Heart left ventricle (tissue), 16 donors: ENCODE results near the gene COPS6. TPM values are rescaled to one million over a fixed set of nuclear protein-coding genes. Genes with fewer than 3 reads are reported as not detected.
A peak's percentile ranks its signal among the peaks of the same experiment; 100 is the strongest.

Experiments used
- ATAC-seq, 4 donors: fragments of 200-7000 bp; cut with Tn5 transposase; one replicate each; pipeline ENCODE4 v1.9.1; 2020 to 2022; ENCODE audit warnings: moderate library complexity in 4 of 4, mild to moderate bottlenecking in 3 of 4, moderate number of reproducible peaks in 1 of 4
- DNase-seq, 5 donors: peaks; one replicate each; pipeline ENCODE4 v3.0.0-alpha.2; 2020
- H3K27ac ChIP-seq, 12 donors: fragments of 200-600 bp; sonication (generic) in 4 of 12; one replicate each; pipeline versions ENCODE4 v1.5.0 to v1.8.0; 2016 to 2022; ENCODE audit warnings: mild to moderate bottlenecking in 2 of 12
- H3K27me3 ChIP-seq, 9 donors: fragments of 200-600 bp; sonication (generic) in 2 of 9; one replicate each; pipeline versions ENCODE4 v1.5.1 to v1.8.0; 2016 to 2022; ENCODE audit warnings: mild to moderate bottlenecking in 3 of 9
- H3K36me3 ChIP-seq, 9 donors: fragments of 200-600 bp; sonication (generic) in 2 of 9; one replicate each; pipeline versions ENCODE4 v1.5.0 to v1.8.0; 2018 to 2022; ENCODE audit warnings: mild to moderate bottlenecking in 2 of 9
- H3K4me1 ChIP-seq, 12 donors: fragments of 200-600 bp; sonication (generic) in 4 of 12; one replicate each; pipeline versions ENCODE4 v1.5.0 to v1.8.0; 2016 to 2022; ENCODE audit warnings: mild to moderate bottlenecking in 3 of 12
- H3K4me3 ChIP-seq, 12 donors: fragments of 200-600 bp; sonication (generic) in 4 of 12; one replicate each; pipeline versions ENCODE4 v1.5.0 to v1.8.0; 2017 to 2022; ENCODE audit warnings: mild to moderate bottlenecking in 9 of 12, moderate library complexity in 4 of 12
- H3K9me3 ChIP-seq, 12 donors: fragments of 200-600 bp; sonication (generic) in 4 of 12; one replicate each; pipeline versions ENCODE4 v1.5.0 to v1.8.0; 2016 to 2022; ENCODE audit warnings: mild to moderate bottlenecking in 1 of 12
- CTCF ChIP-seq, 12 donors: fragments of 200-600 bp; sonication (generic) in 4 of 12; IDR thresholded peaks; one replicate each; pipeline versions ENCODE4 v1.5.0 to v1.8.0; 2018 to 2022; ENCODE audit warnings: antibody characterized with exemption in 12 of 12, mild to moderate bottlenecking in 5 of 12
- POLR2A ChIP-seq, 2 donors: fragments of 450-650 bp; IDR thresholded peaks; one replicate each; pipeline ENCODE4 v1.6.1; 2017; ENCODE audit warnings: antibody characterized with exemption in 2 of 2, mild to moderate bottlenecking in 2 of 2, moderate library complexity in 2 of 2
- WGBS, 4 donors: extraction: QIAGEN DNeasy Blood & Tissue Kit in 2 of 4; methylation state at CpG; one replicate each; pipeline versions ENCODE4 v1.1.5 to v1.1.7; 2013 to 2018; 5-methylcytosine and 5-hydroxymethylcytosine counted together
- intact Hi-C, 10 donors: fragments of 100-400 bp; cut with DNase I; formaldehyde crosslinking; loops; one replicate each; pipeline versions ENCODE4 v1.11.1 to v1.14.2; 2022
- polyA plus RNA-seq, 2 donors: library from polyadenylated mRNA; stranded (reverse); fragments of 200-250 nt; gene quantifications; one replicate each; pipeline ENCODE4 v1.2.3, GENCODE V29; 2013
- total RNA-seq, 9 donors: library from RNA; depleted of rRNA in 2 of 9; stranded (reverse); fragments of >200 nt in 2 of 9; fragmentation: NEBNext Ultra II Directional in 3 of 9; extraction: Animal tissue kit (Norgen Biotek cat#: 25700) in 3 of 9; gene quantifications; one replicate each; pipeline versions ENCODE4 v1.1.0 to v1.2.4, GENCODE V29; 2016 to 2023
- donor health status: ischemic (EF 13 %, LVEDD 7.1; RV severe dilation, severe dysfunction).
- donor health status: healthy with polysubstance abuse.
- donor health status: DM: no; HTN: yes; CAD: no.
- donor health status: DM: no; HTN: no; CAD: no.
- donor health status: ischemic (EF 25% LVEDD 6.9; RV normal size, moderate dysfunction).
- donor health status: ischemic (EF 25% LVEDD 5.7; RV mildly dilated, moderate dysfunction).
- donor health status: healthy.
- donor health status: DM: yes; HTN: yes; CAD: no.
- donor health status: ischemic (EF 35%, LVEDD 5.7; RV mildly dilated, moderate dysfunction).
- donor health status: nonischemic (EF 11% LVEDD 7.7; RV severe dilation, severe dysfunction).
- donor health status: DM: yes; HTN: yes; CAD: no.
- donor health status: PGD.
- donor health status: ischemic (EF 29% LVEDD 5.4; RV normal size, mild dysfunction).
- donor health status: nonischemic (EF 23%, LVEDD 6.1; RV moderate dilation, normal function).

Gene COPS6
- total and polyA plus RNA-seq, 11 donors = 53.3 to 130 (median 109) TPM

DNA sequence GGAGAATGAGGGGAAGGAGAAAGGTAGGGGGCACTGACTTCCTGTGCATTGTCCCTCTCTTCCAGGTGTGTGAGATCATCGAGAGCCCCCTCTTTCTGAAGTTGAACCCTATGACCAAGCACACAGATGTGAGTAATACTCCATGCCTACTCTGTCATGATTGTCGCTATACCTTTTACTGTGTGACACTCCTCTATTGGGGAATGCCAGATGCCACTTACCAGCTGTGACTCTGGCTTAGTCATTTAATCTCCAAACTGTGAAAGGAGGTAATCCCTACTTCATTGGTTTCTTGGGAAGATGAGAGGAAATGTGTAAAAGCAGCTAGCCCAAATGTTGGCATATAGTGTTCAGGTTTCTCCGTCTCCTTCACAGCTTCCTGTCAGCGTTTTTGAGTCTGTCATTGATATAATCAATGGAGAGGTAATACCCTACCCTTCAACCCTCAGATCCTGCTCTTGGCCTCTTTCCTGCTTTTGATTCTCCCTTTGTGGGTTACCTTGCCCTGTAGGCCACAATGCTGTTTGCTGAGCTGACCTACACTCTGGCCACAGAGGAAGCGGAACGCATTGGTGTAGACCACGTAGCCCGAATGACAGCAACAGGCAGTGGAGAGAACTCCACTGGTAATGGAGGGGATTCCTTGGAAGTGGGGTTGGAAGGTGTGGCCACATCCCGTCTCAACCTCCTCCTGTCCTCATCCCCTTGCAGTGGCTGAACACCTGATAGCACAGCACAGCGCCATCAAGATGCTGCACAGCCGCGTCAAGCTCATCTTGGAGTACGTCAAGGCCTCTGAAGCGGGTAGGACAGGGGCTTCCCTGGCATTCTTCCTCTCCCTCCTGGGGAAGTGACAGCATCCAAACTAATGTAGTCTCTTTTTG is 2.0 kb downstream of the COPS6 start:
- no peak for ATAC-seq
- intact Hi-C loops = loop anchor here in 1 of 10 donors (5.0 kb wide), 1 partner anchor 37 kb away; the partner anchor contains the start of gene MBLAC1

GRCh38 chr7:100091411-100092181 is 2.8 kb downstream of the COPS6 start:
- intact Hi-C loops = loop anchor here in 1 of 10 donors (5.0 kb wide), 1 partner anchor 36 kb away; the partner anchor contains the start of gene MBLAC1
- Histone ChIP-seq H3K27me3 (no peaks in the 10 kb centered on the region), H3K27ac (no peak overlapping the region), H3K9me3 (no peaks in the 10 kb centered on the region), H3K4me1 (peaks cover 0 to 28% (median 16%) of the 10 kb centered on the region in 12 donors), H3K4me3 (no peak overlapping the region), H3K36me3 (peaks cover 0 to 66% (median 64%) of the 10 kb centered on the region in 9 donors)
- DNase-seq = no peak
- ATAC-seq = no peak
- TF ChIP-seq POLR2A (IDR thresholded peaks at IDR 0.05) (no peak), CTCF (IDR thresholded peaks at IDR 0.05) (no peak)
- 63 to 74% (median 69%) methylated on average over 14 to 19 of the region's 19 CpGs for WGBS, 4 donors

More for the DNA sequence above, 2.0 kb downstream of the COPS6 start:
- H3K27me3 ChIP-seq = no peaks in the 10 kb centered on the region
- no peak overlapping the region for H3K27ac ChIP-seq
- no peak overlapping the region for H3K4me3 ChIP-seq
- H3K9me3 ChIP-seq = no peaks in the 10 kb centered on the region
- 87 to 92% (median 88%) methylated on average over 13 to 14 of the region's 14 CpGs for WGBS, 4 donors
- TF ChIP-seq POLR2A (IDR thresholded peaks at IDR 0.05) (no peak), CTCF (IDR thresholded peaks at IDR 0.05) (no peak)
- no peak for DNase-seq
- H3K36me3 ChIP-seq = peaks cover 0 to 58% (median 55%) of the 10 kb centered on the region in 9 donors
- peaks cover 0 to 28% (median 16%) of the 10 kb centered on the region in 12 donors for H3K4me1 ChIP-seq

DNA sequence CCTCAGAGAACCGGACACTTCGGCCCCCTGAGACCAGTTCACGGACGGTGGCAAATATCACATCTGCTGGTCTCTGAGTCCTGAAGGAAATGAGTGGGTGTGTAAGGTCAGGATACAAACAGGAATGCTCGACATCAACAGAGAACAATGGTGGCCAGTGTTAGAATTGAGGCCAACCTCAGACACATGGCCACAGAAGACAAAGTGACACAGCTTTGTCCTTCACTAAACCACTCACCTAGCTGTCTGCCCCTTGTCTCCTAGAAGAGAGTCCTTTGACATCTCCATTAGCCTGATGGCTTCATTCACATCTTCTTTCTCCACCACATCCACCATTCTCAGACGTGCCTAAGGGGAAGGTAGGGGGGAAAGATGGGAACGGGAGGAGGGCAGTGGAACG is 4.3 kb downstream of the COPS6 start:
- intact Hi-C loops = loop anchor here in 1 of 10 donors (5.0 kb wide), 1 partner anchor 34 kb away; the partner anchor contains the start of gene MBLAC1
- DNase-seq (no peak), ATAC-seq (peak in 1 of 4 donors; percentile 32)
- no peak overlapping the region for H3K4me3 ChIP-seq
- H3K9me3 ChIP-seq = no peaks in the 10 kb centered on the region
- peak overlapping the region in 2 of 12 donors; percentile 5 to 17 for H3K27ac ChIP-seq
- H3K36me3 ChIP-seq = peaks cover 0 to 81% (median 78%) of the 10 kb centered on the region in 9 donors
- TF ChIP-seq POLR2A (IDR thresholded peaks at IDR 0.05) (no peak), CTCF (IDR thresholded peaks at IDR 0.05) (no peak)
- H3K4me1 ChIP-seq = peaks cover 0 to 27% (median 14%) of the 10 kb centered on the region in 12 donors
- 39 to 53% (median 45%) methylated on average over 8 of the region's 8 CpGs for WGBS, 4 donors
- H3K27me3 ChIP-seq = no peaks in the 10 kb centered on the region
